SJSA1 (cell line): ENCODE results near the gene C1orf105. TPM values are rescaled to one million over a fixed set of nuclear protein-coding genes. Genes with fewer than 3 reads are reported as not detected.

Source experiments
- DNase-seq, 2 experiments: peaks; one replicate each; pipeline ENCODE4 v3.0.0-alpha.2; 2015 to 2020; ENCODE audit warnings: low spot score in 2 of 2, low read depth in 1 of 2
- H3K27ac ChIP-seq: fragments of 250-450 bp; sonication (Bioruptor Pico); 2 replicates; pipeline ENCODE4 v1.5.1; 2020; ENCODE audit warnings: mild to moderate bottlenecking, moderate library complexity
- H3K27me3 ChIP-seq: fragments of 250-450 bp; sonication (Bioruptor Pico); replicated peaks from 2 replicates; pipeline ENCODE4 v1.5.1; 2020; ENCODE audit warnings: mild to moderate bottlenecking, moderate library complexity
- H3K36me3 ChIP-seq: fragments of 250-450 bp; sonication (Bioruptor Pico); 2 replicates; pipeline ENCODE4 v1.5.1; 2020; ENCODE audit warnings: mild to moderate bottlenecking
- H3K4me1 ChIP-seq: fragments of 250-450 bp; sonication (Bioruptor Pico); replicated peaks from 2 replicates; pipeline ENCODE4 v1.6.1; 2021; ENCODE audit warnings: mild to moderate bottlenecking
- H3K4me3 ChIP-seq: fragments of 250-450 bp; sonication (Bioruptor Pico); 2 replicates; pipeline ENCODE4 v1.5.1; 2020; ENCODE audit warnings: mild to moderate bottlenecking
- H3K9me3 ChIP-seq: fragments of 250-450 bp; sonication (Bioruptor Pico); replicated peaks from 2 replicates; pipeline ENCODE4 v1.5.1; 2020; ENCODE audit warnings: mild to moderate bottlenecking
- total RNA-seq: library from RNA; depleted of rRNA; stranded (reverse); fragments of >200 nt; shearing (Covaris generic); gene quantifications from 2 replicates; pipeline ENCODE4 v1.2.3, GENCODE V29; 2014

Gene C1orf105
- total RNA-seq, 1 experiment from 2014 or later: not detected

- Histone ChIP-seq H3K9me3 (no peaks in the 10 kb centered on the region), H3K27ac (no peak overlapping the region), H3K36me3 (no peaks in the 10 kb centered on the region), H3K4me3 (no peak overlapping the region), H3K4me1 (peaks cover 36% of the 10 kb centered on the region), H3K27me3 (no peaks in the 10 kb centered on the region)
- no peak for DNase-seq
Measured at GRCh38 chr1:172400722-172401105, 19.8 kb upstream of the C1orf105 start.

- Histone ChIP-seq H3K27me3 (no peaks in the 10 kb centered on the region), H3K27ac (no peak overlapping the region), H3K4me3 (no peak overlapping the region), H3K4me1 (peaks cover 36% of the 10 kb centered on the region), H3K9me3 (no peaks in the 10 kb centered on the region), H3K36me3 (no peaks in the 10 kb centered on the region)
- no peak for DNase-seq
Measured at GRCh38 chr1:172401477-172401876, 19.0 kb upstream of the C1orf105 start.

- Histone ChIP-seq H3K9me3 (no peaks in the 10 kb centered on the region), H3K27me3 (no peaks in the 10 kb centered on the region), H3K27ac (no peak overlapping the region), H3K4me1 (peaks cover 34% of the 10 kb centered on the region), H3K36me3 (no peaks in the 10 kb centered on the region), H3K4me3 (no peak overlapping the region)
- DNase-seq: no peak
Measured at GRCh38 chr1:172401892-172402291, 18.6 kb upstream of the C1orf105 start.

- Histone ChIP-seq H3K9me3 (no peaks in the 10 kb centered on the region), H3K4me1 (peaks cover 25% of the 10 kb centered on the region), H3K36me3 (no peaks in the 10 kb centered on the region), H3K27me3 (no peaks in the 10 kb centered on the region), H3K27ac (no peak overlapping the region), H3K4me3 (no peak overlapping the region)
- DNase-seq: no peak
Measured at GRCh38 chr1:172402878-172403569, 17.5 kb upstream of the C1orf105 start.

GRCh38 chr1:172404121-172404520 lies 16.4 kb upstream of the C1orf105 start:
- H3K27ac ChIP-seq: no peak overlapping the region
- DNase-seq: no peak
- peaks cover 16% of the 10 kb centered on the region for H3K4me1 ChIP-seq
- no peaks in the 10 kb centered on the region for H3K27me3 ChIP-seq
- no peak overlapping the region for H3K4me3 ChIP-seq
- H3K36me3 ChIP-seq: no peaks in the 10 kb centered on the region
- no peaks in the 10 kb centered on the region for H3K9me3 ChIP-seq

GRCh38 chr1:172405912-172406311 lies 14.6 kb upstream of the C1orf105 start:
- H3K27me3 ChIP-seq: no peaks in the 10 kb centered on the region
- H3K4me1 ChIP-seq: 0 out of 2 replicates have a peak, but pooled peaks cover 3% of the 10 kb centered on the region
- no peak for DNase-seq

GRCh38 chr1:172406968-172407367 lies 13.5 kb upstream of the C1orf105 start:
- H3K9me3 ChIP-seq: no peaks in the 10 kb centered on the region
- no peaks in the 10 kb centered on the region for H3K27me3 ChIP-seq
- H3K27ac ChIP-seq: no peak overlapping the region
- DNase-seq: no peak
- no peak overlapping the region for H3K4me3 ChIP-seq
- no peaks in the 10 kb centered on the region for H3K36me3 ChIP-seq
- H3K4me1 ChIP-seq: 0 out of 2 replicates have a peak, but pooled peaks cover 3% of the 10 kb centered on the region

More at GRCh38 chr1:172405912-172406311, 14.6 kb upstream of the C1orf105 start:
- Histone ChIP-seq H3K4me3 (no peak overlapping the region), H3K9me3 (no peaks in the 10 kb centered on the region), H3K36me3 (no peaks in the 10 kb centered on the region), H3K27ac (no peak overlapping the region)

- H3K27ac ChIP-seq: no peak overlapping the region
- DNase-seq: no peak
- H3K36me3 ChIP-seq: no peaks in the 10 kb centered on the region
- H3K4me3 ChIP-seq: no peak overlapping the region
- no peaks in the 10 kb centered on the region for H3K27me3 ChIP-seq
- no peaks in the 10 kb centered on the region for H3K9me3 ChIP-seq
- no peaks in the 10 kb centered on the region for H3K4me1 ChIP-seq
Measured at GRCh38 chr1:172408958-172409357, 11.5 kb upstream of the C1orf105 start.

GRCh38 chr1:172410027-172410426 lies 10.5 kb upstream of the C1orf105 start:
- H3K27ac ChIP-seq: no peak overlapping the region
- no peak overlapping the region for H3K4me3 ChIP-seq
- no peaks in the 10 kb centered on the region for H3K9me3 ChIP-seq
- H3K36me3 ChIP-seq: no peaks in the 10 kb centered on the region
- DNase-seq: no peak
- no peaks in the 10 kb centered on the region for H3K4me1 ChIP-seq
- H3K27me3 ChIP-seq: no peaks in the 10 kb centered on the region

GRCh38 chr1:172411791-172412338 lies 8.6 kb upstream of the C1orf105 start:
- Histone ChIP-seq H3K9me3 (no peaks in the 10 kb centered on the region), H3K27ac (no peak overlapping the region), H3K4me1 (no peaks in the 10 kb centered on the region), H3K36me3 (no peaks in the 10 kb centered on the region), H3K4me3 (no peak overlapping the region), H3K27me3 (no peaks in the 10 kb centered on the region)
- no peak for DNase-seq

- DNase-seq: no peak
- Histone ChIP-seq H3K9me3 (no peaks in the 10 kb centered on the region), H3K36me3 (no peaks in the 10 kb centered on the region), H3K27ac (no peak overlapping the region), H3K4me3 (no peak overlapping the region), H3K4me1 (no peaks in the 10 kb centered on the region), H3K27me3 (no peaks in the 10 kb centered on the region)
Measured at GRCh38 chr1:172414331-172414730, 6.2 kb upstream of the C1orf105 start.

- no peak for DNase-seq
- H3K4me1 ChIP-seq: no peaks in the 10 kb centered on the region
- H3K4me3 ChIP-seq: no peak overlapping the region
Measured at GRCh38 chr1:172416496-172417035, 3.9 kb upstream of the C1orf105 start.

GRCh38 chr1:172417557-172417956 lies 2.9 kb upstream of the C1orf105 start:
- Histone ChIP-seq H3K27ac (no peak overlapping the region), H3K4me1 (no peaks in the 10 kb centered on the region), H3K4me3 (no peak overlapping the region), H3K27me3 (no peaks in the 10 kb centered on the region), H3K9me3 (no peaks in the 10 kb centered on the region), H3K36me3 (no peaks in the 10 kb centered on the region)
- no peak for DNase-seq

More at GRCh38 chr1:172416496-172417035, 3.9 kb upstream of the C1orf105 start:
- no peaks in the 10 kb centered on the region for H3K36me3 ChIP-seq
- H3K9me3 ChIP-seq: no peaks in the 10 kb centered on the region
- H3K27me3 ChIP-seq: no peaks in the 10 kb centered on the region
- H3K27ac ChIP-seq: no peak overlapping the region

GRCh38 chr1:172421974-172422604 lies 1.6 kb downstream of the C1orf105 start:
- H3K9me3 ChIP-seq: no peaks in the 10 kb centered on the region
- no peak for DNase-seq
- H3K4me3 ChIP-seq: no peak overlapping the region
- H3K36me3 ChIP-seq: no peaks in the 10 kb centered on the region
- H3K4me1 ChIP-seq: no peaks in the 10 kb centered on the region
- no peak overlapping the region for H3K27ac ChIP-seq
- no peaks in the 10 kb centered on the region for H3K27me3 ChIP-seq
